Measurements from ENCODE around the gene GBE1. TPM values are rescaled to one million over a fixed set of nuclear protein-coding genes. Genes with fewer than 3 reads are reported as not detected.

GBE1 gene
- total RNA-seq, 1 donor from 2014 or later = 29.2 TPM

DNA sequence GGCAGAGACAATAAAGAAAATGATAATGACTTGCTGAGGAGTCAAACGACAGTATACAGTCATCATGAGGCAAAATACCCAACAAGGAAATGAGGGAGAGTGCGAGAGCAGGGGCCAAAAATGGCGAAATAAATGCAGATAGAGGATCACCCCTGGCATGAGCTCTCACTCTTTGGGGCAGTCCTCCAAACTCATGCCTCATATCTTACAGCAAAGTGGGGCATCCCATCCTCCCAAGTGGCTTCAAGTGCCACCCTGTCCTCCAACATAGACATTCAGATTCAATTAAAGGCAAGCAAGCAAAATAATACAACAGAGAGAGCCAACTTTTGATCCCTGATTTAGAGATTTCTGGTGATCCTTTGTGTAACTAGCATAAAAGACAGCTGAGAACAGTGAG is 278.4 kb downstream of the GBE1 start:
- ATAC-seq (no peak), DNase-seq (no peak)
- no peaks in the 10 kb centered on the region for H3K27me3 ChIP-seq
- intact Hi-C loops (cut with DNase I) = no loop called here
- no peaks in the 10 kb centered on the region for H3K36me3 ChIP-seq
- H3K27ac ChIP-seq = no peak overlapping the region
- H3K4me1 ChIP-seq = peaks cover 3% of the 10 kb centered on the region
- no peak overlapping the region for H3K4me3 ChIP-seq
- H3K9me3 ChIP-seq = no peaks in the 10 kb centered on the region
- TF ChIP-seq, protein P1, sequence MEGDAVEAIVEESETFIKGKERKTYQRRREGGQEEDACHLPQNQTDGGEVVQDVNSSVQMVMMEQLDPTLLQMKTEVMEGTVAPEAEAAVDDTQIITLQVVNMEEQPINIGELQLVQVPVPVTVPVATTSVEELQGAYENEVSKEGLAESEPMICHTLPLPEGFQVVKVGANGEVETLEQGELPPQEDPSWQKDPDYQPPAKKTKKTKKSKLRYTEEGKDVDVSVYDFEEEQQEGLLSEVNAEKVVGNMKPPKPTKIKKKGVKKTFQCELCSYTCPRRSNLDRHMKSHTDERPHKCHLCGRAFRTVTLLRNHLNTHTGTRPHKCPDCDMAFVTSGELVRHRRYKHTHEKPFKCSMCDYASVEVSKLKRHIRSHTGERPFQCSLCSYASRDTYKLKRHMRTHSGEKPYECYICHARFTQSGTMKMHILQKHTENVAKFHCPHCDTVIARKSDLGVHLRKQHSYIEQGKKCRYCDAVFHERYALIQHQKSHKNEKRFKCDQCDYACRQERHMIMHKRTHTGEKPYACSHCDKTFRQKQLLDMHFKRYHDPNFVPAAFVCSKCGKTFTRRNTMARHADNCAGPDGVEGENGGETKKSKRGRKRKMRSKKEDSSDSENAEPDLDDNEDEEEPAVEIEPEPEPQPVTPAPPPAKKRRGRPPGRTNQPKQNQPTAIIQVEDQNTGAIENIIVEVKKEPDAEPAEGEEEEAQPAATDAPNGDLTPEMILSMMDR (IDR thresholded peaks at IDR 0.05) = no peak

DNA sequence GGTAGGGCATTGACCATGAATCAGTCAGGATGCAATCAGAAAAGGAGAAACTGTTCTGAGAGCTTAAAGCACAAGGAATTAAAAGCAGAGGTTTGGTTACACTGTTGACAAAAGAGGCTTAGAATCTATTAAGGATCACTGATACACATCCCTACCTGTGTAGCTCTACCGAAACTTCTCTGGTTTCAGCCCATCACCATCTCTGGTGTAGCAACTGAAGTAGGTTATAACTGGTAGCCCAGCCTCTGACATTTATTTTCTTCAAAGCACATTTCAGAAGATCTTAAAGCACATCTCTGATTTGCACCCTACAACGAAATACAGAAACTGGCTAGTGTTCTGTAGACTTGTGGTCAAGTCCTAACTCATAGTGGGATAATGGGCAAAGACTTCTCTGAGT is 283.7 kb downstream of the GBE1 start:
- Histone ChIP-seq H3K27ac (no peak overlapping the region), H3K27me3 (no peaks in the 10 kb centered on the region), H3K9me3 (no peaks in the 10 kb centered on the region), H3K36me3 (no peaks in the 10 kb centered on the region), H3K4me1 (no peaks in the 10 kb centered on the region), H3K4me3 (no peak overlapping the region)
- intact Hi-C loops (cut with DNase I) = no loop called here
- DNase-seq (no peak), ATAC-seq (no peak)
- TF ChIP-seq, protein P1 (IDR thresholded peaks at IDR 0.05) = no peak

DNA sequence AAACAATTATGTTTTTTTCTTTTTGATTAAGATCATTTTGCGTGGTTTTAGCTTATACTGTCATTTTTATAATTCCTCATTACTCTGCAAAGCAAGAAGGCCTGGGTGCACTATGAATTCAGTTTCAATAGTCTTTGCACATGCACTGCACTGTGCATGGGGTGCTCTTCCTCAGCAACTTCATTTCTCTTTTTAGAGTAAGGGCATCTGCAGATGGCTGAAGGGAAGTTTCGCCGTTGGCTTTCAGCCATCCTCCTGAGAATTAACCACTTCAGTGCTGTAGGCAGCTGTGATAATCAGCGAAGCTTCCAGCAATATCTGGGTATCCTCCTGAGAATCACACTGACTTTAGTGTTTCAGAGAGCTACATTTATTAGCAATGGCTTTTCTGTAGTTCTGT is 284.8 kb downstream of the GBE1 start:
- intact Hi-C loops (cut with DNase I) = no loop called here
- H3K36me3 ChIP-seq = no peaks in the 10 kb centered on the region
- TF ChIP-seq, protein P1 (IDR thresholded peaks at IDR 0.05) = no peak
- DNase-seq (no peak), ATAC-seq (no peak)
- H3K9me3 ChIP-seq = no peaks in the 10 kb centered on the region
- H3K4me1 ChIP-seq = no peaks in the 10 kb centered on the region
- no peaks in the 10 kb centered on the region for H3K27me3 ChIP-seq
- H3K4me3 ChIP-seq = no peak overlapping the region
- H3K27ac ChIP-seq = no peak overlapping the region

DNA sequence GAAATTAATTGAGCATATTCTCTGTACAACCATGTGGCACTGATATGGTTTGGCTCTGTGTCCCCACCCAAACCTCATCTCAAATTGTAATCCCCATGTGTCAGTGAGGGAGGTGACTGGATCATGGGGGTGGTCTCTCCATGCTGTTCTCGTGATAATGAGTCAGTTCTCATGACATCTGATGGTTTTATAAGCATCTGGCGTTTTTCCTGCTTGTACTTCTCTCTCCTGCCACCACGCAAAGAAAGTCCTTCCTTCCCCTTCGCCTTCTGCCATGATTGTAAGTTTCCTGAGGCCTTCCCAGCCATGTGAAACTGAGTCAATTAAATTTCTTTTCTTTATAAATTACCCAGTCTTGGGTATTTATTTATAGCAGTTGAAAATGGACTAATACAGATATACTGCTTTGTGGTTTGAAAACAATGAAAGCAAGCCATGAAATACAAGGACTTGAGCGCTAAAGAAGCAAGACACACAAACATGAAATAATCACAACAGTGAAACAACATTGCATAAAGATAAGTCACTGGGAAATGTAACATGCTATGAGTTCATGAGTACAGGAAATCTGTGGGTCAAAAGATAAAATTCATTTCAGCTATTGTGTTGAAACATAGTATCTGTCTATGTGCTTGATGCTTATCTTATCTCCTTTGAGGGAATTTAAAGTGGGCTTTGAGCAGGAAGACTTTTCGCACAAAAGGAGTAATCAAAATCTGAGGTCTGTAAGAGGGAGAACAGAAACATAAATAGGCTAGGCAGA is 288.7 kb downstream of the GBE1 start:
- no peak for DNase-seq
- TF ChIP-seq, protein P1 (IDR thresholded peaks at IDR 0.05) = no peak
- Histone ChIP-seq H3K4me1 (no peaks in the 10 kb centered on the region), H3K9me3 (no peaks in the 10 kb centered on the region), H3K27me3 (no peaks in the 10 kb centered on the region), H3K36me3 (no peaks in the 10 kb centered on the region), H3K4me3 (no peak overlapping the region), H3K27ac (no peak overlapping the region)
- ATAC-seq = no peak
- intact Hi-C loops (cut with DNase I) = no loop called here

DNA sequence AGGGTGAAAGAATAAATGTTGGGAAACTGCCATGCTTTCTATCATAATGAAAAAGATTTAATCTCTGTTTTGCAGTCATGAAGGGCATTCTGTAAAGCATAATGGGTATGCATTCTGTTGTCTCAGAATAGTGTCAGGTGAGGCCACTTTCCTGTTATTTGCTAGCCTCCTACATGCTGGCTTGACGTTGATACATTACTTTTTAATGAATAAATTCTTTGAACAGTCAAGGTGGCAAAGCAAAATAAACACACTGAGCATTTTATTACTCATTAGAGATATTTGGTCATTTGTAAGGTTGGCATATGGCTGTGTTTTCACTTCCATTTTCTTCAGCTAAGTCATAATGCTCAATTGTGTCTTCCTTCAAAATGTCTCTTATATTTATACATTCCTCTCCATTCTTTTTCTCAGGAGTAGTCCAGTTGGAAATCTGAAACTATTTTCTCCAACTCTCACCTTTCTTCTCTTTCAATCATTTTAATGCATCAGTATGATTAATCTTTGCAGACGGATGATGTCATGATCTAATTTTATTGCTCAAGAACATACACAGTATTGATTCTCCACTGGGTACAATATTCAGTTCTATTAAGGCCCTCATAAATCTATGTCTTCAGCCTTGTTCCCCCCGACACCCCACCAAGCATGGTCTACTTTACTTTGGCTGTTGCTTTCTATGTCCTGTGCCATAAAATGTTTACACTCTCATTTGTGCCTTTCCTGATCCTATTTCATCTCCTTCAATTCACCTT is 290.7 kb downstream of the GBE1 start:
- Histone ChIP-seq H3K27me3 (no peaks in the 10 kb centered on the region), H3K27ac (no peak overlapping the region), H3K36me3 (no peaks in the 10 kb centered on the region), H3K4me3 (no peak overlapping the region), H3K4me1 (no peaks in the 10 kb centered on the region), H3K9me3 (no peaks in the 10 kb centered on the region)
- DNase-seq (no peak), ATAC-seq (no peak)
- TF ChIP-seq, protein P1 (IDR thresholded peaks at IDR 0.05) = no peak
- intact Hi-C loops (cut with DNase I) = no loop called here
